Esophagus muscularis mucosa (tissue), 4 donors: Measurements from ENCODE around the gene COL26A1.

Experiments
- EP300 ChIP-seq: sonication (generic); formaldehyde crosslinking; IDR thresholded peaks from one replicate; pipeline ENCODE4 v1.6.1; 2017; ENCODE audit warnings: antibody characterized with exemption
- POLR2A ChIP-seq: fragments of 450-650 bp; IDR thresholded peaks from one replicate; pipeline ENCODE4 v1.6.1; 2017; ENCODE audit warnings: antibody characterized with exemption, moderate library complexity, mild to moderate bottlenecking, low read depth
- POLR2AphosphoS5 ChIP-seq, 2 donors: sonication (generic); formaldehyde crosslinking; IDR thresholded peaks; one replicate each; pipeline ENCODE4 v1.6.1; 2017; ENCODE audit warnings: antibody characterized with exemption in 2 of 2
- TF ChIP-seq, protein P1 (sequence below), 3 experiments: fragments of 200-600 bp in 2 of 3; fragments of 450-650 bp in 1 of 3; sonication (generic) in 2 of 3; IDR thresholded peaks; one replicate each; pipeline ENCODE4 v1.5.1; 2017 to 2019; ENCODE audit warnings: antibody characterized with exemption in 3 of 3, mild to moderate bottlenecking in 2 of 3, moderate library complexity in 1 of 3

DNA sequence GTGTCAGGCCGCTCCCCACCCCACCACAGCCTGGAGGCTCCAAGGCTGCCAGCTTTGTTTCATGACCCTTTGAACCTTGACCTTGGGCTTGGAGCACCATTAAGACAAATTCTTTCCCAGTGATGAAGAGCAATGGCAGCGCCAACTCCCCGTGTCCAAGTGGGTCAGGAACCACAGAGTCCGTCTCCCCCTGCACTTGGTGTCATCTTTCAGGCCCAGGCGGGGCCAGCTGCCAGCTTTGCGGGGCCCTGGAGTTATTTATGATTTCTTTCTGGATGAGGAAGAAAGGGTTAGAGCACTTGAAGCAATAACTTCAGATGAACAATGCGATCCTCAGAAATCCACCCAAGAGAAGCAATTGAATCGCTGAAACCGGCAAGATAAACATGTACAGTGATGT lies 155.7 kb downstream of the COL26A1 start:
- TF ChIP-seq, protein P1, sequence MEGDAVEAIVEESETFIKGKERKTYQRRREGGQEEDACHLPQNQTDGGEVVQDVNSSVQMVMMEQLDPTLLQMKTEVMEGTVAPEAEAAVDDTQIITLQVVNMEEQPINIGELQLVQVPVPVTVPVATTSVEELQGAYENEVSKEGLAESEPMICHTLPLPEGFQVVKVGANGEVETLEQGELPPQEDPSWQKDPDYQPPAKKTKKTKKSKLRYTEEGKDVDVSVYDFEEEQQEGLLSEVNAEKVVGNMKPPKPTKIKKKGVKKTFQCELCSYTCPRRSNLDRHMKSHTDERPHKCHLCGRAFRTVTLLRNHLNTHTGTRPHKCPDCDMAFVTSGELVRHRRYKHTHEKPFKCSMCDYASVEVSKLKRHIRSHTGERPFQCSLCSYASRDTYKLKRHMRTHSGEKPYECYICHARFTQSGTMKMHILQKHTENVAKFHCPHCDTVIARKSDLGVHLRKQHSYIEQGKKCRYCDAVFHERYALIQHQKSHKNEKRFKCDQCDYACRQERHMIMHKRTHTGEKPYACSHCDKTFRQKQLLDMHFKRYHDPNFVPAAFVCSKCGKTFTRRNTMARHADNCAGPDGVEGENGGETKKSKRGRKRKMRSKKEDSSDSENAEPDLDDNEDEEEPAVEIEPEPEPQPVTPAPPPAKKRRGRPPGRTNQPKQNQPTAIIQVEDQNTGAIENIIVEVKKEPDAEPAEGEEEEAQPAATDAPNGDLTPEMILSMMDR (IDR thresholded peaks at IDR 0.05) = no peak
- TF ChIP-seq EP300 = no peak
- TF ChIP-seq POLR2AphosphoS5 (IDR thresholded peaks at IDR 0.05) = no peak
- no peak for TF ChIP-seq POLR2A
